IMR-90 (cell line): ENCODE results near the gene OR5C1. TPM values are rescaled to one million over a fixed set of nuclear protein-coding genes. Genes with fewer than 3 reads are reported as not detected.

ENCODE experiments used
- ATAC-seq: fragments of 200-7000 bp; cut with Tn5 transposase; 2 replicates; pipeline ENCODE4 v1.9.1; 2020; ENCODE audit warnings: low read depth, mild to moderate bottlenecking, moderate library complexity
- BruUV-seq: library from RNA; stranded (reverse); fragments of 400-500 nt; replicated peaks from 2 replicates; lab custom pipeline; 2021; lab: Mats Ljungman, UMichigan
- CTCF ChIA-PET: fragments of 300-600 bp; formaldehyde crosslinking; extraction: SDS; loops from one replicate; lab custom pipeline; 2021; ENCODE audit warnings: antibody characterized with exemption; lab: Yijun Ruan, JAX
- POLR2A ChIA-PET: fragments of 300-600 bp; sonication (Branson Sonifier 250); formaldehyde crosslinking; loops from one replicate; lab custom pipeline; 2022; ENCODE audit warnings: antibody characterized with exemption; ENCODE audit not compliant: unreplicated experiment; lab: Charles Lee
- DNase-seq: peaks from one replicate; pipeline ENCODE4 v3.0.0; 2013
- H2AFZ ChIP-seq: replicated peaks from 2 replicates; pipeline ENCODE3; 2013; ENCODE audit warnings: low read length, mild to moderate bottlenecking; ENCODE audit not compliant: poor library complexity
- H2AK5ac ChIP-seq: 2 replicates; pipeline ENCODE4 v1.6.1; 2013; ENCODE audit warnings: low read depth, low read length, inconsistent platforms
- H2AK9ac ChIP-seq: replicated peaks from 2 replicates; pipeline ENCODE3; 2013; ENCODE audit warnings: mild to moderate bottlenecking, low read depth, low read length, moderate library complexity; ENCODE audit not compliant: poor library complexity
- H2BK120ac ChIP-seq: 2 replicates; pipeline ENCODE4 v1.6.1; 2013; ENCODE audit warnings: low read depth, low read length, inconsistent platforms
- H2BK15ac ChIP-seq: 3 replicates; pipeline ENCODE4 v1.6.1; 2013; ENCODE audit warnings: low read depth, low read length, inconsistent platforms
- H2BK20ac ChIP-seq: 2 replicates; pipeline ENCODE4 v1.6.1; 2013; ENCODE audit warnings: low read depth, mild to moderate bottlenecking, inconsistent platforms, low read length, moderate library complexity
- H2BK5ac ChIP-seq: 2 replicates; pipeline ENCODE4 v1.6.1; 2013; ENCODE audit warnings: mild to moderate bottlenecking, low read depth, low read length, inconsistent platforms; ENCODE audit not compliant: poor library complexity, severe bottlenecking
- H3K14ac ChIP-seq: replicated peaks from 2 replicates; pipeline ENCODE4 v1.6.1; 2013; ENCODE audit warnings: low read depth, low read length, inconsistent platforms
- H3K18ac ChIP-seq: 2 replicates; pipeline ENCODE4 v1.6.1; 2013; ENCODE audit warnings: low read depth, low read length, control low read depth
- H3K23ac ChIP-seq: 2 replicates; pipeline ENCODE4 v1.6.1; 2013; ENCODE audit warnings: low read depth, low read length, inconsistent platforms
- H3K27ac ChIP-seq: 2 replicates; pipeline ENCODE4 v1.5.1; 2013; ENCODE audit warnings: mild to moderate bottlenecking, control low read depth, low read length; ENCODE audit not compliant: insufficient read depth
- H3K27me3 ChIP-seq: 2 replicates; pipeline ENCODE4 v1.6.1; 2013; ENCODE audit warnings: low read length; ENCODE audit not compliant: control insufficient read depth, insufficient read depth
- H3K36me3 ChIP-seq: 2 replicates; pipeline ENCODE4 v1.6.1; 2013; ENCODE audit warnings: low read length, mixed read lengths; ENCODE audit not compliant: control insufficient read depth, insufficient read depth
- H3K4ac ChIP-seq: 2 replicates; pipeline ENCODE4 v1.6.1; 2013; ENCODE audit warnings: low read depth, low read length, inconsistent platforms
- H3K4me1 ChIP-seq: 2 replicates; pipeline ENCODE4 v1.6.1; 2013; ENCODE audit warnings: low read length, mixed read lengths; ENCODE audit not compliant: control insufficient read depth, insufficient read depth
- H3K4me2 ChIP-seq: 2 replicates; pipeline ENCODE4 v1.6.1; 2013; ENCODE audit warnings: low read depth, mild to moderate bottlenecking, control low read depth, low read length, moderate library complexity
- H3K4me3 ChIP-seq: 2 replicates; pipeline ENCODE4 v1.5.1; 2013; ENCODE audit warnings: low read depth, mild to moderate bottlenecking, control low read depth, low read length, moderate library complexity; ENCODE audit not compliant: insufficient read depth
- H3K56ac ChIP-seq: 2 replicates; pipeline ENCODE4 v1.6.1; 2013; ENCODE audit warnings: low read length, inconsistent platforms; ENCODE audit not compliant: insufficient read depth; ENCODE audit errors: extremely low read depth
- H3K79me1 ChIP-seq, 2 experiments: 2 replicates each; pipeline ENCODE4 v1.6.1; 2013; ENCODE audit warnings: low read length in 2 of 2, inconsistent platforms in 1 of 2, low read depth in 1 of 2
- H3K9ac ChIP-seq: 2 replicates; pipeline ENCODE4 v1.6.1; 2013; ENCODE audit warnings: low read depth, low read length, control low read depth
- H3K9me1 ChIP-seq: 2 replicates; pipeline ENCODE4 v1.6.1; 2013; ENCODE audit warnings: low read length, inconsistent platforms; ENCODE audit not compliant: insufficient read depth
- H3K9me3 ChIP-seq: 2 replicates; pipeline ENCODE4 v1.6.1; 2013; ENCODE audit warnings: low read length; ENCODE audit not compliant: control insufficient read depth, insufficient read depth
- H4K20me1 ChIP-seq: 2 replicates; pipeline ENCODE4 v1.6.1; 2013; ENCODE audit warnings: low read length, inconsistent platforms; ENCODE audit not compliant: insufficient read depth
- H4K5ac ChIP-seq: 2 replicates; pipeline ENCODE4 v1.6.1; 2013; ENCODE audit warnings: mild to moderate bottlenecking, low read depth, low read length, control low read depth
- H4K8ac ChIP-seq, 2 experiments: 2 replicates each; pipeline ENCODE4 v1.6.1; 2013; ENCODE audit warnings: low read depth in 2 of 2, low read length in 2 of 2, control low read depth in 1 of 2, inconsistent platforms in 1 of 2
- H4K91ac ChIP-seq: 2 replicates; pipeline ENCODE4 v1.6.1; 2013; ENCODE audit warnings: low read depth, low read length, inconsistent platforms; ENCODE audit not compliant: insufficient read depth
- BHLHE40 ChIP-seq: fragments of 150-350 bp; IDR thresholded peaks from 2 replicates; pipeline ENCODE4 v1.6.1; 2016; ENCODE audit warnings: mild to moderate bottlenecking, low read depth, low read length
- POLR2A ChIP-seq: IDR thresholded peaks from 2 replicates; pipeline ENCODE4 v1.6.1; 2012; ENCODE audit warnings: mild to moderate bottlenecking, low read depth, low read length
- RAD21 ChIP-seq: IDR thresholded peaks from 2 replicates; pipeline ENCODE4 v1.6.1; 2012; ENCODE audit warnings: low read length, improper control_type of control experiment
- SMC3 ChIP-seq: fragments of 150-350 bp; IDR thresholded peaks from 2 replicates; pipeline ENCODE4 v1.6.1; 2016; ENCODE audit warnings: low read depth, mild to moderate bottlenecking, antibody characterized with exemption, low read length, moderate library complexity
- WGBS, 2 experiments: methylation state at CpG; one replicate each; pipeline versions ENCODE4 v1.1.5 to v1.1.7; 2013; ENCODE audit warnings: missing lambda C conversion rate in 2 of 2; ENCODE audit not compliant: insufficient read length in 1 of 2; ENCODE audit errors: extremely low coverage in 2 of 2; 5-methylcytosine and 5-hydroxymethylcytosine counted together
- dilution Hi-C: fragments of 300-500 bp; cut with HindIII; formaldehyde crosslinking; loops from one replicate; pipeline ENCODE4 v1.14.3; 2018; ENCODE audit warnings: low sequenced_read_pairs; ENCODE audit not compliant: unreplicated experiment
- in situ Hi-C: fragments of 300-500 bp; cut with MboI; formaldehyde crosslinking; loops from 3 replicates; pipeline ENCODE4 v1.14.3; 2019; ENCODE audit warnings: low sequenced_read_pairs, inconsistent platforms, mixed read lengths
- intact Hi-C: fragments of 100-400 bp; cut with micrococcal nuclease; formaldehyde crosslinking; loops from 2 replicates; pipeline ENCODE4 v1.10.0; 2022
- polyA plus RNA-seq, 3 experiments: library from polyadenylated mRNA; depleted of rRNA; stranded (reverse); fragments of >200 nt; gene quantifications; 2 replicates each; pipeline ENCODE4 v1.2.3, GENCODE V29; 2012; ENCODE audit warnings: low replicate concordance in 1 of 3
- total RNA-seq: library from RNA; depleted of rRNA; stranded (reverse); fragments of >200 nt; gene quantifications from 2 replicates; pipeline ENCODE4 v1.2.3, GENCODE V29; 2012
- TF ChIP-seq, protein P1 (sequence below): conservative IDR thresholded peaks from 2 replicates; pipeline ENCODE4 v1.5.1; 2012; ENCODE audit warnings: mild to moderate bottlenecking, low read depth, low read length, improper control_type of control experiment

Gene OR5C1
- total and polyA plus RNA-seq, 2 of the 4 experiments (the other 2 are of a cell fraction) = not detected

GRCh38 chr9:122819326-122819725 is 30.6 kb downstream of the OR5C1 start:
- no peak overlapping the region for H3K23ac ChIP-seq
- H2AK9ac ChIP-seq = no peak overlapping the region
- H2BK15ac ChIP-seq = no peak overlapping the region
- dilution Hi-C loops = no loop called here
- ChIA-PET CTCF (no interaction called here), POLR2A (no interaction called here)
- peak overlapping the region; percentile 49 for H2BK5ac ChIP-seq
- peak overlapping the region; percentile 22 for H3K27ac ChIP-seq
- no CpG with 5 or more reads among the region's 3 CpGs for WGBS, 2 experiments
- no peak overlapping the region for H4K5ac ChIP-seq
- no peak overlapping the region for H2AK5ac ChIP-seq
- no peak overlapping the region for H3K14ac ChIP-seq
- H4K91ac ChIP-seq = no peak overlapping the region; the same call in 1 of the 2 replicates
- in situ Hi-C loops = loop anchor here (10.0 kb wide), 1 partner anchor 445 kb away; the partner anchor contains the start of gene PTGS1
- H2AFZ ChIP-seq = no peak overlapping the region
- no peak overlapping the region for H3K9ac ChIP-seq
- peak overlapping the region; percentile 47 for H2BK120ac ChIP-seq
- ATAC-seq (peak; percentile 76), DNase-seq (peak; percentile 79)
- no peaks in the 10 kb centered on the region for H4K20me1 ChIP-seq
- H3K56ac ChIP-seq = no peak overlapping the region
- peaks cover 24 to 46% of the 10 kb centered on the region in 2 experiments for H3K79me1 ChIP-seq
- no peak for TF ChIP-seq RAD21
- no peak for TF ChIP-seq BHLHE40
- TF ChIP-seq, protein P1, sequence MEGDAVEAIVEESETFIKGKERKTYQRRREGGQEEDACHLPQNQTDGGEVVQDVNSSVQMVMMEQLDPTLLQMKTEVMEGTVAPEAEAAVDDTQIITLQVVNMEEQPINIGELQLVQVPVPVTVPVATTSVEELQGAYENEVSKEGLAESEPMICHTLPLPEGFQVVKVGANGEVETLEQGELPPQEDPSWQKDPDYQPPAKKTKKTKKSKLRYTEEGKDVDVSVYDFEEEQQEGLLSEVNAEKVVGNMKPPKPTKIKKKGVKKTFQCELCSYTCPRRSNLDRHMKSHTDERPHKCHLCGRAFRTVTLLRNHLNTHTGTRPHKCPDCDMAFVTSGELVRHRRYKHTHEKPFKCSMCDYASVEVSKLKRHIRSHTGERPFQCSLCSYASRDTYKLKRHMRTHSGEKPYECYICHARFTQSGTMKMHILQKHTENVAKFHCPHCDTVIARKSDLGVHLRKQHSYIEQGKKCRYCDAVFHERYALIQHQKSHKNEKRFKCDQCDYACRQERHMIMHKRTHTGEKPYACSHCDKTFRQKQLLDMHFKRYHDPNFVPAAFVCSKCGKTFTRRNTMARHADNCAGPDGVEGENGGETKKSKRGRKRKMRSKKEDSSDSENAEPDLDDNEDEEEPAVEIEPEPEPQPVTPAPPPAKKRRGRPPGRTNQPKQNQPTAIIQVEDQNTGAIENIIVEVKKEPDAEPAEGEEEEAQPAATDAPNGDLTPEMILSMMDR = no peak
- TF ChIP-seq POLR2A = no peak
- TF ChIP-seq SMC3 = no peak
- peak overlapping the region; percentile 51; the same call in 1 of the 2 replicates for H3K4ac ChIP-seq
- 0 out of 2 replicates have a peak overlapping the region, but pooled peaks have one; percentile 11 for H2BK20ac ChIP-seq
- intact Hi-C loops = loop anchor here (10.0 kb wide), 1 partner anchor 725 kb away; the partner anchor contains the start of gene TTLL11
- H4K8ac ChIP-seq = no peak overlapping the region
- no peak overlapping the region for H3K18ac ChIP-seq
- H3K9me3 ChIP-seq = no peaks in the 10 kb centered on the region
- H3K9me1 ChIP-seq = peaks cover 14% of the 10 kb centered on the region
- peak overlapping the region; percentile 1; the same call in 1 of the 2 replicates for H3K4me2 ChIP-seq
- peaks cover 10% of the 10 kb centered on the region for H3K4me1 ChIP-seq
- no peaks in the 10 kb centered on the region for H3K27me3 ChIP-seq
- no peak overlapping the region for H3K4me3 ChIP-seq
- H3K36me3 ChIP-seq = peaks cover 35% of the 10 kb centered on the region
- no TSS peak for BruUV-seq
